K562 (cell line): ENCODE measurements around the gene SPTLC1.

Source experiments
- CREB1 ChIP-seq, 2 experiments: sonication (generic) in 1 of 2; formaldehyde crosslinking in 1 of 2; IDR thresholded peaks; 2 replicates each; pipeline versions ENCODE4 v1.6.1 to v1.8.0; 2012 to 2022; ENCODE audit warnings: inconsistent platforms in 1 of 2, mild to moderate bottlenecking in 1 of 2, missing genetic modification reagents in 1 of 2, moderate library complexity in 1 of 2
- CTCF ChIP-seq, 3 experiments: IDR thresholded peaks in 2 of 3; conservative IDR thresholded peaks in 1 of 3; 2 replicates each; pipeline ENCODE4 v1.5.1; 2011 to 2012; ENCODE audit warnings: low read length in 3 of 3, mild to moderate bottlenecking in 3 of 3, control low read depth in 2 of 3, improper control_type of control experiment in 1 of 3, inconsistent platforms in 1 of 3, low read depth in 1 of 3, mixed read lengths in 1 of 3, moderate library complexity in 1 of 3; ENCODE audit not compliant: insufficient read depth in 2 of 3
- FOXA3 ChIP-seq, 2 experiments: fragments of 450-650 bp in 1 of 2; sonication (generic) in 1 of 2; formaldehyde crosslinking; IDR thresholded peaks in 1 of 2; conservative IDR thresholded peaks in 1 of 2; 2 replicates each; pipeline versions ENCODE4 v1.4.0 to v1.8.0; 2020 to 2022; ENCODE audit warnings: mild to moderate bottlenecking in 2 of 2, missing genetic modification reagents in 1 of 2
- MAFF ChIP-seq: IDR thresholded peaks from 2 replicates; pipeline ENCODE4 v1.6.1; 2012; ENCODE audit warnings: low read length, improper control_type of control experiment
- POLR2A ChIP-seq: fragments of 450-650 bp; conservative IDR thresholded peaks from 2 replicates; pipeline ENCODE4 v1.6.1; 2016
- RBM39 ChIP-seq: fragments of 200-400 bp; formaldehyde crosslinking; optimal IDR thresholded peaks from 2 replicates; pipeline ENCODE3; 2018; ENCODE audit warnings: low read depth, low read length
- TCF7L2 ChIP-seq: fragments of 150-350 bp; IDR thresholded peaks from 2 replicates; pipeline ENCODE4 v1.6.1; 2016; ENCODE audit warnings: low read depth, mild to moderate bottlenecking, low read length, moderate library complexity
- TOE1 ChIP-seq, 2 experiments: fragments of 450-650 bp in 1 of 2; sonication (generic) in 1 of 2; formaldehyde crosslinking in 1 of 2; IDR thresholded peaks; 2 replicates each; pipeline versions ENCODE4 v1.7.1 to v1.8.0; 2016 to 2022; ENCODE audit warnings: borderline replicate concordance in 2 of 2, mild to moderate bottlenecking in 2 of 2, antibody characterized with exemption in 1 of 2, inconsistent platforms in 1 of 2, low read depth in 1 of 2, missing genetic modification reagents in 1 of 2, moderate library complexity in 1 of 2
- U2AF1 ChIP-seq: fragments of 200-400 bp; formaldehyde crosslinking; optimal IDR thresholded peaks from 2 replicates; pipeline ENCODE3; 2017; ENCODE audit warnings: mild to moderate bottlenecking, low read depth, low read length, moderate library complexity
- ZBTB26 ChIP-seq: fragments of 450-650 bp; formaldehyde crosslinking; IDR thresholded peaks from 2 replicates; pipeline ENCODE4 v1.4.0; 2022; ENCODE audit warnings: missing genetic modification characterization
- ZBTB34 ChIP-seq: fragments of 250-450 bp; sonication (Bioruptor Pico); IDR thresholded peaks from 2 replicates; pipeline ENCODE4 v1.8.0; 2021; ENCODE audit warnings: mild to moderate bottlenecking, moderate library complexity
- ZBTB49 ChIP-seq: sonication (generic); formaldehyde crosslinking; IDR thresholded peaks from 2 replicates; pipeline ENCODE4 v1.8.0; 2022; ENCODE audit warnings: missing genetic modification reagents, mild to moderate bottlenecking, borderline replicate concordance
- ZFP36 ChIP-seq: fragments of 150-350 bp; IDR thresholded peaks from 2 replicates; pipeline ENCODE4 v1.6.1; 2018; ENCODE audit warnings: low read length, low read depth; ENCODE audit not compliant: partially characterized antibody

DNA sequence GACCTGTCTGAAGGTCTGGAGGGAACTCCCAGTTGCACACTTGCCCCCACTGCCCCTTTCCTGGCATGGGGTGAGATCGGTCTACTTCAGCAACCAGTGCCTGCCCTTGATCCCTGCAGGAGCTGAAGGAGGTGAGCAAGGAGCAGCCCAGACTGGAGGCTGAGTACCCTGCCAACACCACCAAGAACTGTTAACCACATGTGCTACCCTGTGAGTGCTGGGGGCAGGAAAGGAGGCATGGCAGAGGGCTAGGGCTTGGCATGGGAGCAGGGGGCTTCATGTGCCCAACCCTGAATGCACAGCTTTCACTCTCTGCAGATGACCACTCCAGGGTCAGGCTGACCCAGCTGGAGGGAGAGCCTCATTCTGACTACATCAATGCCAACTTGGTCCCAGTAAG lies 17.3 kb upstream of the SPTLC1 start:
- TF ChIP-seq ZBTB49 (CRISPR knock-in tag) (no peak), FOXA3 (CRISPR knock-in tag; conservative IDR thresholded peaks at IDR 0.05 in 1 of 2, IDR thresholded peaks at IDR 0.05 in 1 of 2) (no peak), POLR2A (no peak), TOE1 (IDR thresholded peaks at IDR 0.05; ENCODE audit: borderline replicate concordance) (no peak), TOE1 (CRISPR knock-in tag; IDR thresholded peaks at IDR 0.05; ENCODE audit: borderline replicate concordance, low read depth) (no peak), CTCF (IDR thresholded peaks at IDR 0.05 in 2 of 3, conservative IDR thresholded peaks at IDR 0.05 in 1 of 3; ENCODE audit: insufficient read depth in 2 of 3, low read depth in 1 of 3, low read length in 3 of 3) (no peak), MAFF (no peak), U2AF1 (no peak), ZBTB34 (no peak), TCF7L2 (no peak), ZFP36 (no peak), RBM39 (no peak), ZBTB26 (no peak), CREB1 (IDR thresholded peaks at IDR 0.05) (no peak), CREB1 (CRISPR knock-in tag; IDR thresholded peaks at IDR 0.05) (no peak)
